HepG2 (cell line): Measurements from ENCODE around the gene KIAA1614. TPM values are rescaled to one million over a fixed set of nuclear protein-coding genes. Genes with fewer than 3 reads are reported as not detected.

Experiments
- ATAC-seq: fragments of 200-7000 bp; cut with Tn5 transposase; 3 replicates; pipeline ENCODE4 v1.9.1; 2020; ENCODE audit warnings: mild to moderate bottlenecking, moderate library complexity
- BruUV-seq: library from RNA; stranded (reverse); fragments of 400-500 nt; replicated peaks from 2 replicates; lab custom pipeline; 2021; lab: Mats Ljungman, UMichigan
- CTCF ChIA-PET: fragments of 300-600 bp; formaldehyde crosslinking; extraction: SDS; loops from one replicate; lab custom pipeline; 2021; ENCODE audit warnings: low total read pairs, inconsistent platforms, low intra/inter-chr PET ratio; lab: Yijun Ruan, JAX
- POLR2A ChIA-PET: fragments of 350-600 bp; sonication (Branson Sonifier 250); formaldehyde crosslinking; loops from one replicate; lab custom pipeline; 2020; ENCODE audit warnings: antibody characterized with exemption, inconsistent platforms; lab: Yijun Ruan, JAX
- DNase-seq: peaks from one replicate; pipeline ENCODE4 v3.0.0-alpha.2; 2015; ENCODE audit warnings: low spot score
- FAIRE-seq: peaks from 3 replicates; lab custom pipeline; 2011; peaks lifted over from hg19 to GRCh38; lab: Jason Lieb, UNC
- H2AFZ ChIP-seq: one replicate; pipeline ENCODE4 v1.6.1; 2011; ENCODE audit warnings: low read length, inconsistent platforms
- H3K27ac ChIP-seq: fragments of 300-600 bp; 3 replicates; pipeline ENCODE4 v1.8.0; 2011; ENCODE audit warnings: mixed run types, mild to moderate bottlenecking, mixed read lengths, low read length, inconsistent platforms; ENCODE audit not compliant: insufficient read depth; ENCODE audit errors: extremely low read length
- H3K27me3 ChIP-seq, 2 experiments: fragments of 200-600 bp in 1 of 2; 2 replicates in 1 of 2; 3 replicates in 1 of 2; pipeline versions ENCODE4 v1.6.0 to v1.8.0; 2011; ENCODE audit warnings: low read length in 2 of 2, mild to moderate bottlenecking in 2 of 2, moderate library complexity in 2 of 2, inconsistent platforms in 1 of 2; ENCODE audit not compliant: insufficient read depth in 2 of 2, control insufficient read depth in 1 of 2
- H3K36me3 ChIP-seq, 2 experiments: fragments of 200-600 bp in 1 of 2; replicated peaks in 1 of 2; 2 replicates in 1 of 2; 3 replicates in 1 of 2; pipeline versions ENCODE4 v1.5.1 to v1.8.0; 2011; ENCODE audit warnings: low read length in 2 of 2, inconsistent platforms in 1 of 2; ENCODE audit not compliant: insufficient read depth in 2 of 2, control insufficient read depth in 1 of 2
- H3K4me1 ChIP-seq: 2 replicates; pipeline ENCODE4 v1.5.1; 2012; ENCODE audit warnings: low read length, inconsistent platforms; ENCODE audit not compliant: insufficient read depth
- H3K4me2 ChIP-seq: 2 replicates; pipeline ENCODE4 v1.6.0; 2011; ENCODE audit warnings: low read depth, low read length, inconsistent platforms
- H3K4me3 ChIP-seq, 3 experiments: fragments of 200-600 bp in 1 of 3; sonication (generic), shearing (Covaris generic) in 1 of 3; replicated peaks in 1 of 3; 2 replicates each; pipeline ENCODE4 v1.5.1; 2011 to 2016; ENCODE audit warnings: low read length in 3 of 3, inconsistent platforms in 2 of 3, low read depth in 2 of 3, mild to moderate bottlenecking in 2 of 3, control low read depth in 1 of 3, mixed read lengths in 1 of 3; ENCODE audit not compliant: insufficient read depth in 1 of 3
- H3K79me2 ChIP-seq: one replicate; pipeline ENCODE4 v1.6.1; 2011; ENCODE audit warnings: low read length, inconsistent platforms; ENCODE audit not compliant: insufficient read depth
- H3K9ac ChIP-seq: 2 replicates; pipeline ENCODE4 v1.6.0; 2011; ENCODE audit warnings: mild to moderate bottlenecking, low read depth, low read length, inconsistent platforms; ENCODE audit not compliant: insufficient read depth
- H3K9me3 ChIP-seq: 2 replicates; pipeline ENCODE4 v1.5.1; 2012; ENCODE audit warnings: mild to moderate bottlenecking, low read length
- H4K20me1 ChIP-seq: 2 replicates; pipeline ENCODE4 v1.6.0; 2011; ENCODE audit warnings: inconsistent platforms, mild to moderate bottlenecking, low read length, moderate library complexity; ENCODE audit not compliant: insufficient read depth
- ATF7-NPFF ChIP-seq: sonication (generic); formaldehyde crosslinking; IDR thresholded peaks from 2 replicates; pipeline ENCODE4 v1.8.1; 2023; ENCODE audit warnings: mild to moderate bottlenecking, low read depth, missing genetic modification reagents, moderate library complexity
- MZF1 ChIP-seq: sonication (generic); formaldehyde crosslinking; IDR thresholded peaks from 2 replicates; pipeline ENCODE4 v1.8.1; 2023; ENCODE audit warnings: mild to moderate bottlenecking, missing genetic modification reagents, borderline replicate concordance
- NFKB2 ChIP-seq: sonication (generic); formaldehyde crosslinking; IDR thresholded peaks from 2 replicates; pipeline ENCODE4 v1.4.0; 2020; ENCODE audit warnings: missing genetic modification reagents, borderline replicate concordance
- PHF21A ChIP-seq: sonication (generic); formaldehyde crosslinking; IDR thresholded peaks from 2 replicates; pipeline ENCODE4 v1.5.0; 2020; ENCODE audit warnings: mild to moderate bottlenecking, missing genetic modification reagents
- ZFP36L1 ChIP-seq: sonication (generic); formaldehyde crosslinking; IDR thresholded peaks from 2 replicates; pipeline ENCODE4 v1.8.0; 2022; ENCODE audit warnings: mild to moderate bottlenecking, missing genetic modification reagents, moderate library complexity
- ZNF205 ChIP-seq: IDR thresholded peaks from 2 replicates; pipeline ENCODE4 v1.6.1; 2018; ENCODE audit warnings: missing biosample characterization, missing genetic modification reagents
- ZNF333 ChIP-seq: sonication (generic); formaldehyde crosslinking; IDR thresholded peaks from 2 replicates; pipeline ENCODE4 v1.4.0; 2020; ENCODE audit warnings: mild to moderate bottlenecking, missing genetic modification reagents, borderline replicate concordance
- ZNF501 ChIP-seq: sonication (generic); formaldehyde crosslinking; IDR thresholded peaks from 2 replicates; pipeline ENCODE4 v1.5.1; 2020; ENCODE audit warnings: mild to moderate bottlenecking, moderate library complexity, missing genetic modification reagents
- ZNF557 ChIP-seq: sonication (generic); formaldehyde crosslinking; IDR thresholded peaks from 2 replicates; pipeline ENCODE4 v1.4.0; 2020; ENCODE audit warnings: missing genetic modification reagents
- WGBS: methylation state at CpG from one replicate; pipeline ENCODE4 v1.1.6; 2017; ENCODE audit warnings: low lambda C conversion rate; 5-methylcytosine and 5-hydroxymethylcytosine counted together
- in situ Hi-C: cut with HindIII; loops from 2 replicates; pipeline ENCODE4 v1.10.0; 2017; ENCODE audit warnings: low pct_unique_long_range_greater_than_20kb; ENCODE audit not compliant: extremely low pct_ligation_motif_present
- intact Hi-C: fragments of 100-400 bp; cut with micrococcal nuclease; formaldehyde crosslinking; loops from one replicate; pipeline ENCODE4 v1.10.0; 2022; ENCODE audit not compliant: unreplicated experiment
- polyA plus RNA-seq, 8 experiments: library from polyadenylated mRNA; depleted of rRNA in 3 of 8; stranded (reverse) in 7 of 8; unstranded in 1 of 8; fragments of >200 nt; fragmentation: Illumina TruSeq in 4 of 8; extraction: Trizol in 4 of 8; gene quantifications; 2 replicates each; pipeline versions ENCODE4 v1.2.1 to v1.2.3, GENCODE V29; 2011 to 2016; ENCODE audit warnings: low read depth in 4 of 8, missing spikeins in 1 of 8, mixed read lengths in 1 of 8; ENCODE audit not compliant: insufficient read depth in 1 of 8
- total RNA-seq, 5 experiments: library from RNA; depleted of rRNA; stranded (reverse); fragments of >200 nt; fragmentation: Illumina TruSeq; extraction: Trizol; gene quantifications; 2 replicates each; pipeline ENCODE4 v1.2.3, GENCODE V29; 2016; ENCODE audit warnings: low read depth in 1 of 5

KIAA1614 gene
- total and polyA plus RNA-seq, 2 of the 13 experiments (the other 11 are each of a cell fraction or from before 2014, with no cell fraction given) = 0.15 to 0.77 TPM

DNA sequence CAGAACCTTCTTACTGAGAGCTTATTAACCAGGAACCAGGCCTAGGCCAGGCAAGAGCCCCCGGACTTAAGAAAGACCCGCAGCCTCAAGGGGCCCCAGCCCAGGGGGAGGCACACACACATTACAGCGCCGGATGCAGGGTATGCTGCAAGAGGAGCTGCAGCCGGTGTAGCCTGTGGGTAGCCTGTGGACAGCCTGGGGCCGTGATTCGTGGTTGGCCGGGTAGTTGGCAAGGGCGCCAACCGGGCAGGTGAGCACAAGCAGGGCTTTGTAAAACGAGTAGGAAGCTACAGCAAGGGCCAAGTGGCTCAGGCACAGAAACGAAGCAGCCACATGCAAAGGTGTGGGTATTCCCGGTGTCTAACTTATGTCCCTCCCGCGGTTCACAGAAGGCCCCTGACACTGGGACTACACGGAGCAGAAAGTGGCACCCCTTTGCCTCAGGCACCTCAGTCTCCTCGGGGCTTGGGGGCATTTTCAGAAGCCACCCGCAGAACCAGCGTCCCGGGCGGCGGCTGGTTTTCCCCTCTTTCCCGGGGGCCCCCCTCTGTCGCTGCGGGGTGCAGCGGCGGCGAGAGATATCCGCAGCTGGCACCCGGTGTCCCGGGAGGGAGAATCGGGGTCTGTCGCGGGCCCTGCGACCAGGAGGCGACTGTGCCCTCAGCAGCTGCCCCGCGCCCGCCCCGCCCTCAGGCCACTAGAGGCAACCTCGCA is 40.8 kb downstream of the KIAA1614 start:
- peak; percentile 13 for ATAC-seq
- Histone ChIP-seq H3K4me2 (peak overlapping the region; percentile 77), H2AFZ (no peak overlapping the region), H3K27ac (peak overlapping the region; percentile 71), H3K27me3 (no peaks in the 10 kb centered on the region), H3K4me1 (peaks cover 16% of the 10 kb centered on the region), H3K9ac (peak overlapping the region; percentile 62), H4K20me1 (no peaks in the 10 kb centered on the region), H3K9me3 (no peaks in the 10 kb centered on the region), H3K79me2 (no peaks in the 10 kb centered on the region), H3K4me3 (peak overlapping the region; percentile 54 to 69 (median 58); a peak in 5 of 6 replicates), H3K36me3 (peaks cover 2 to 12% of the 10 kb centered on the region in 2 experiments; a peak in 2 of 5 replicates)
- TF ChIP-seq NFKB2 (CRISPR knock-in tag) (0 out of 2 replicates have a peak, but pooled peaks have one; percentile 22), ZNF501 (0 out of 2 replicates have a peak, but pooled peaks have one; percentile 8), ZNF557 (CRISPR knock-in tag) (no peak), ATF7-NPFF (CRISPR knock-in tag) (0 out of 2 replicates have a peak, but pooled peaks have one; percentile 15), PHF21A (CRISPR knock-in tag) (no peak; the same call in 1 of the 2 replicates), ZFP36L1 (CRISPR knock-in tag) (no peak), ZNF333 (CRISPR knock-in tag) (no peak), MZF1 (CRISPR knock-in tag) (no peak), ZNF205 (CRISPR knock-in tag) (no peak)
- ChIA-PET CTCF (no interaction called here), POLR2A (interaction anchor here (0.8 kb wide), 1 partner anchor 207 kb away, joined by 3 read pairs; no protein-coding TSS in a partner anchor)
- no peak for DNase-seq
- WGBS = 74% methylated on average over 30 of the region's 41 CpGs
- intact Hi-C loops (loop anchor here (2.0 kb wide), 1 partner anchor 69 kb away; the partner anchor contains the start of gene STX6), in situ Hi-C loops (no loop called here)
- no TSS peak for BruUV-seq
- FAIRE-seq = no peak
